GM12891 (cell line): Measurements from ENCODE around the gene ARHGAP9.

ENCODE experiments used
- POLR2A ChIP-seq: IDR thresholded peaks from 2 replicates; pipeline ENCODE4 v1.6.1; 2011; ENCODE audit warnings: low read depth, low read length, control low read depth
- POLR2AphosphoS5 ChIP-seq: IDR thresholded peaks from 2 replicates; pipeline ENCODE4 v1.6.1; 2011; ENCODE audit warnings: low read depth, low read length, control low read depth
- POU2F2 ChIP-seq: IDR thresholded peaks from 2 replicates; pipeline ENCODE4 v1.6.1; 2011; ENCODE audit warnings: low read depth, mild to moderate bottlenecking, control low read depth, low read length, moderate library complexity

DNA sequence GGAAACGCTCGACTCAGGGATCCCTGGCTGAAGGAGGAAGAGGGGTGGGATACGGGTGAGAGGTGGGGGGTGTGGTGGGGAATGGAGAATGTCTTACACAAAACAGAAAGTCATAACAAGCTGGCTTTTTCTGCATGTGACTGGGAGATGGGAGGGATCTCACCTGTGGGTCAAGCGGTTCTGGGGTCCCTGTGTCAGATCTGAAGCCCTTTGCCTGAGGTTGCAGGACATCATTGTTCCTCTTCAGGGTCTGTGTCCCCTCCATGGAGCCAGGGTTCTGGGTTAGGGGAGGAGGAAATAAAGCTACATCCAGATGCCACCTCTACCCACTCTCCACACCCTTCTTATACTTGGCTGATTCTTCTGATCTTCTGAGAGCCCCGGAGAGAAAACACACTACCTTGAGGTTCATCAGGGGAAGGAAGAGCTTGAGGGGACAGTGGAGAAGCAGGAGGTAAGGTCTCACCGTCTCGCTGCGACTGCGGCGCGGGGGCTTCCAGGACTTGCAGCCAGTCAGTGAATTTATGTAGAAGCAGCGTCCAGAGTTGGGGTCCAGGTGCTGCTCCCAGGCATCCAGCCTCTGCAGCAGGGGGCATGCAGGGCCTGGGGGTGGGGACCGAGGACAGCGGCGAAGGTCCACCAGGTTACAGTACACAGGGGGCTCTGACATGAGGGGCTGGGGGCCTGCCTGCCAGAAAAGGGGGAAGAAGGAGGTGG is 2.5 kb downstream of the ARHGAP9 start:
- TF ChIP-seq POLR2A (no peak), POLR2AphosphoS5 (no peak), POU2F2 (no peak)
